GM19023 (cell line): ENCODE measurements around the gene SLC22A5.
"Not testable (repeated sequence)": the region's sequence is repeated elsewhere in the genome, so short reads cannot be mapped to it uniquely, and the experiment has no call there.

ENCODE experiments used
- ATAC-seq: cut with Tn5 transposase; IDR thresholded peaks from one replicate; pipeline ENCODE4 v1.9.1; 2021; ENCODE audit warnings: mild to moderate bottlenecking, moderate library complexity; ENCODE audit not compliant: unreplicated experiment

Gene SLC22A5

DNA sequence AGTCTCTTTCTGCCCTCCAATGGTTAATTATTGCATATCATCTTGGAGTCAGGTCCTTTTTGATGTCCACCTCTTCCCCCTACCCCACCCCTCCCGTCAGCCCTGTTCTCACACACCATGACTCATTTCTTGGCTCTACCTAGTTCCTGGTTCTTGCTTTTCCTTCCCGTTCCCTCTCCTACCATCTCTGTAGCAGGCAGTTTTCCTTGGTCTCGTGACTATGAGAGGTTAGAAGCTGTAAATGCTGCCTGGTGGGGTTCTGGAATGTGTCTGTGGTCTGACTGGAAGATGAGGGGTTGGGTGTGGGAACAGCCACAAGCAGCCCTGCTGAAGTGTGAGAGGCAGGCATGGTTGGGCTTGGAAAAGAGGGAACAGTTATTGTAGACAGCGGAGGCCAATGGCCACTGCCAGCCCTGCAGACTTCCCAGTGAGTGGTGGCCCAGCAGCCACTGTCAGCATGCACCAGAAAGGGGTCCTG, 18.2 kb downstream of the SLC22A5 start:
- no peak for ATAC-seq

DNA sequence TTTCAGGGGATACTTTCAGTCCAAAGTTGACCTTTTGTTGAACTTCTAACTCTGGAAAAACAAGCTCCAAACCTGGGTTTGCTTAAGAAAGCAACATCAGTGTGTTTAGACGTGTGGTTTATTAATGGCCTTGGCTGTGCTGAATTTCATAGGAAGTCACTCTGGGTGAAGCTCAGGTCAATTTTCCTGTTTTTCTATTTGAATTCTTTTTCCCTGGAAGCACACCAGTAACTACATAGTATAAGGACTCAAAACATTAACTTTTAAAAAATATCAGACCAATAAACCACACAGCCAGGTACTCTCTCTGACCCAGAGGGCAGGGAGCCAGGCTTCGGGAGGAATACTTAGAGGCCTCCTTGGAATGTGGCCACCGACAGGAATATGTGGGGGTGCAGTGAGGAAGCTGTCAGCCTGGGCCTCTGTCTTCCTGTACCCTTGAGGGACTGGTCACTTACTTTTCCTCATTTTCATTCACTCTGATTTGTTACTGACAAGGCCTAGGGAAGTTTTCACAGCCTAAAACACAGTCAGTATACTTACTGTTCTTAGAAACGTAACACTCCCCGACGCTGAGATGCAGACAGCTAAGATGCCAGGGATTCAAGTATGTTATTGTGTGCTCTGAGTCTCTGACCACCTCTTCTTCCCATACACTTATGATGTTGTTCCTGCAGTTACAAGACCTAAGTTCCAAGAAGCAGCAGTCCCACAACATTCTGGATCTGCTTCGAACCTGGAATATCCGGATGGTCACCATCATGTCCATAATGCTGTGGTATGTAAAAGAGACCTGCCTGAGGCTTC, 18.9 kb downstream of the SLC22A5 start:
- ATAC-seq: no peak

DNA sequence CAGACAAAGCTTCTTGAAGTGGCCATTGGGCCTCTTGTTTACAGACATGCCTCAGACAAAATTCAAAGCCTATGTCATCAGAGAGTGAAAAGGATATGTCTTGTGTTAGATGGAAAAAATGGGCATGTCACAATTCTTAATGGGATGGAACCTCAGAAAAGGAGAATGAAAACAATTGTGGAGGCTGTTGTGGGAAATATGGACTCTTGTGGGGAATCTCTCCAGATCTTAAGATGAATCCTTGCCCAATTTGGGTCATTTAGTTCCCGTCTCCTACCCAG, 19.5 kb downstream of the SLC22A5 start:
- no peak for ATAC-seq

DNA sequence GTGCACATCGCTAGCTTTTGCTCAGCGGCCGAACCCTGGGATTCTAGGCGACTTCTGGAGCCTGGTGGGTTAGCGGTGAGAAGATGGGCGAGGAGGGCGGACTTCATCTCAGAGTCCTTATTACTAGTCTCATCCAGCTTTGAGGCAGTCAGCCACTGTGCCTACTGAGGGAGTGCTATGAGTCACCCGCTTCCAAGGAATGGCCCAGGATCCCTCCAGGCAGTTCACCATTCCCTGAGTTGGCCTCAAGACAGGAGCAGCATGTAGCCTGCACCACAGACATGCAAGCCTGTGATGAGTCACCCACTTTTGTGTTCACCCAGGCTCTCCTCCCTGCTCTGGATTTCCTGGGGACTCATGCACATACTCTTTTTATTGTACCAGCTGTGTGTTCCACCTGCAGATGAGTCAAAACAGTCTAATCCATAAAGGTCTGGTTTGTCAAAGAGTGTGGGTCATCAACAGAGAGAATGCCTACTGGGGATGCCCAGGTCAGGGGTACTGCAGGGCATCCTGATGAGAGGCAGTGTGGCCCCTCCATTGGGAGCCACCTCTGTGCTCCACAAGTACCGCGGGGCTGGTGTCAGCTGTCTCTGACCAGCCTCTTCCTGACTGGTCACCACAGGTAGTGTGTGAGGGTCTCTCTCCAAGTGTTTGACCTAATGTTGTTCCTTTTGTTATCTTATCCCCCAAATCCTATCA, 20.2 kb downstream of the SLC22A5 start:
- no peak for ATAC-seq

DNA sequence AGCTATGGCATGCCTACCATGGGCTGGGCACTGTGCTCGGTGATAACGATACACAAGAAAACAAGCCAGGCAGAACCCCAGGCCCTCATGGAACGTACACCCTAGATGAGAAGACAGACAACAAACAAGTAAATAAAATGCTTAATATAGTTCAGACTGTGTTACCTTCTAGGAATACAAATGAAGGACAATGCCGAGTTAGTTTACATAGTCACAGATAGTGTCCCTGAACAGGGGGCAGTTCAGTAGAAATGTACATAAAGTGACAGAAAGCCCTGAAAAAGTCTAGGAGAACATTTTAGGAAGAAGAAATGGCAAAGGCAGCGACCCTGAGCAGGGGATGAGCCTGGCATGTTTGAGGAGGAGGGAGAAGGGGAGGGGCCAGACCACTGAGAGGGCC, 21.7 kb downstream of the SLC22A5 start:
- ATAC-seq: no peak

DNA sequence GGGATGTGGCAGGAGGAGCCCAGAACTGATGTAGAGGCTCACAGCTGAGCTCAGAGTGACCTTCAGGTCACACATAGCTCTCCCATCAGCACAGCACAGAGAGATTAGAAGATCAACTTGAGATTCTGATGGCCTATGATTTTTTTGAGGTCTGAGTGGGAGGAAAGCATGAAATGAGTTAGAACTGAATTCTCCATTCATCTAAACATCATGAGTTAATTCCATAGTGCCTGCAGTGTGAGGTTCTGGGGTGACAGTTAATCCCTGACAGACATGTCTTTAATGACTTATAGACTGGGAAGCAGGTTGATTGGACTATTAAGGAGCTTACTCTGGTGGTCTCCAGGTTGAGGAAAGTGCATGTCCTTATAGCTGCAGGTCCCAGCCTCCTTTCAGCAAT, 22.4 kb downstream of the SLC22A5 start:
- ATAC-seq: no peak

DNA sequence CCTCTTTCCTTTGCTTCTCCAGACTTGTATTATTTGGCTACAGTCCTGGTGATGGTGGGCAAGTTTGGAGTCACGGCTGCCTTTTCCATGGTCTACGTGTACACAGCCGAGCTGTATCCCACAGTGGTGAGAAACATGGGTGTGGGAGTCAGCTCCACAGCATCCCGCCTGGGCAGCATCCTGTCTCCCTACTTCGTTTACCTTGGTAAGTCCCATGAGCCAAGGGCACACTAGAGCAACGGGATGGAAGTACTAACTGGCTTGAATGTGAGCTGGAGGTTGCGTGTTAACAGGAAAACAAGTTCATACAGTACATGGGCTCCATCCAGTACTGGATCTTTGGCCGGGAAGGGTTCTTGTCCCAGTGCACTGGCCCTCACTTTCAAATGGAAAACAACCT, 22.9 kb downstream of the SLC22A5 start:
- no peak for ATAC-seq

DNA sequence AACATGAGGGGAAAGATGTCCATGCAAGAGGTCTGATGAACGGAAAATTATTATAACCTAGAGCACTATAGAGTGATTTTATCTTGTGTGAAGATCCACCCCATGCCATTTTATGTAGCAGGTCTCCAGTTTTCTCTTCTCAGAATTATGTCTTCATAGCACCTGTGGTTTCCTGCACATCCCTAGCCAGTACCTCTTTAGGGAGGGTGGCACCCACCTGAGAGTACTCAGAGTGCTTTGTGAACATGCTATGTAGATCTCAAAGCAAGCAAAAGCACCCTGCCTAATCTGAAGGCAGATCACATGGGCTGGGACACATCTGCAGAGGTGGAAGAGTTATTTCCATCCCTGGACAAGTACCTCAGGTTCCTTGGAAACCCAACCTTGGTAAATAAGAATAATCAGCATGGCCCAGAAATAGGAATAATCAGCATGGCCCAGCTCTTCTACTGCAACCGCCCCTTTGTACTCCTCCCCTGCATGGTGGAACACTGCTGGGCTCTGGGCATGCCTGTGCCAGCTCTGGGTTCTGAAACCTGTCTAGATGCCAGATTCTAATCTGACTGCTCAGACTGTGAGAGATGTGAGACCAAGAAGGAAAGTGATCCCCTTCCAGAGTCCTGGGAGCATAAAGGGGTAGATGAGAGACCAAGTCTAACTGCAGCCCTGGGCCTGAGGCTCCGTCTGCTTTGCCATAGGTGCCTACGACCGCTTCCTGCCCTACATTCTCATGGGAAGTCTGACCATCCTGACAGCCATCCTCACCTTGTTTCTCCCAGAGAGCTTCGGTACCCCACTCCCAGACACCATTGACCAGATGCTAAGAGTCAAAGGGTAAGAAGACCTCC, 23.7 kb downstream of the SLC22A5 start:
- ATAC-seq: no peak

DNA sequence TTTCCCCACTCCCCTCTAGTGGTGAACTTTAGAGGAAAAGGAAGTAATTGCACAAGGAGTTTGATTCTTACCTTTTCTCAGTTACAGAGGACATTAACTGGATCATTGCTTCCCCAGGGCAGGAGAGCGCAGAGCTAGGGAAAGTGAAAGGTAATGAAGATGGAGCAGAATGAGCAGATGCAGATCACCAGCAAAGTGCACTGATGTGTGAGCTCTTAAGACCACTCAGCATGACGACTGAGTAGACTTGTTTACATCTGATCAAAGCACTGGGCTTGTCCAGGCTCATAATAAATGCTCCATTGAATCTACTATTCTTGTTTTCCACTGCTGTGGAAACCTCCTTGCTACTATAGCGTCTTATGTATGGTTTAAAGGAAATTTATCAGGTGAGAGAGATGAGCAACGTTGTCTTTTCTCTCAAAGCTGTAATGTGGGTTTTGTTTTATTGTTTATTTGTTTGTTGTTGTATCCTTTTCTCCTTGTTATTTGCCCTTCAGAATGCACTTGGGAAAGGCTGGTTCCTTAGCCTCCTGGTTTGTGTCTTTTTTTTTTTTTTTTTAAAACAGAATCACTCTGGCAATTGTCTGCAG, 25.3 kb downstream of the SLC22A5 start:
- no peak for ATAC-seq

DNA sequence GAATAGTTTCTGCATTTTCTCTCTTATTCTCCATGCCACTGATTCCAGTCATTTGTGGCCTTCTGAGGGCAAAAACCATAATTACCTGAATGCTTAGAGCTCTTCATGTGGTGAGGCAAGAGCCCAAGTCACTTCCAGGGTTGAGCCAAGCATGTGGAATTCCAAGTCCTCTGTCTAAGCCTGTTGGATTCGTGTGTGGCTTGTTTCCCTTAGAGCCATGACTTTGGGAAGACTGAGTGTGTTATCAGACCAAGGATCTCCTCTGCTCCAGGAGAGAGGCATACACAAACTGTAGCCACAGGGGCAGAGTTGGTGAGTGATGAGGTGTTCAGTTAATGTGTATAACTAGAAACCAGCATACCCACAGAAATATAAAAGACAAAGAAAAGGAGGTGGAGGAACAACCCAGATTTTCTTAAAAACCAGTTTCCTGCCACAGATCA, 27.1 kb downstream of the SLC22A5 start:
- ATAC-seq: no peak

DNA sequence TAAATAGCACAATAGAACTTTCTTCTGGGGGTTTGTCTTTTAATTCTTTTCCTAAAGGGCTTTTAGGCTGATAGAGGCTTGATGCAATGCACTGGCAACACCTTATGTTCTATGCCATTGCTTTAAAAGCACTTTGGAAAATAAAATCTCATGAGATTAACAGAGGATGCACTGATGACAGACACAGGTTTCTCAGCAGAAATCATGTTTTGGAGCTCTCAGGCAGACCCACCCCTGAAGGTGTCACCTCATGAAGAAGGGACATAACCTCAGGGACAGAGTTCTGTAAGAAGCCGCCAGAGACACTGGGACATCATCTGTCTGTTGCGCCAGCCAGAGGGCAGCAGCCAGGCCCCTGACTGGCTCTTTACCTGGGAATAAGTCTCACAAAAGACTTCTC, 27.7 kb downstream of the SLC22A5 start:
- no peak for ATAC-seq

DNA sequence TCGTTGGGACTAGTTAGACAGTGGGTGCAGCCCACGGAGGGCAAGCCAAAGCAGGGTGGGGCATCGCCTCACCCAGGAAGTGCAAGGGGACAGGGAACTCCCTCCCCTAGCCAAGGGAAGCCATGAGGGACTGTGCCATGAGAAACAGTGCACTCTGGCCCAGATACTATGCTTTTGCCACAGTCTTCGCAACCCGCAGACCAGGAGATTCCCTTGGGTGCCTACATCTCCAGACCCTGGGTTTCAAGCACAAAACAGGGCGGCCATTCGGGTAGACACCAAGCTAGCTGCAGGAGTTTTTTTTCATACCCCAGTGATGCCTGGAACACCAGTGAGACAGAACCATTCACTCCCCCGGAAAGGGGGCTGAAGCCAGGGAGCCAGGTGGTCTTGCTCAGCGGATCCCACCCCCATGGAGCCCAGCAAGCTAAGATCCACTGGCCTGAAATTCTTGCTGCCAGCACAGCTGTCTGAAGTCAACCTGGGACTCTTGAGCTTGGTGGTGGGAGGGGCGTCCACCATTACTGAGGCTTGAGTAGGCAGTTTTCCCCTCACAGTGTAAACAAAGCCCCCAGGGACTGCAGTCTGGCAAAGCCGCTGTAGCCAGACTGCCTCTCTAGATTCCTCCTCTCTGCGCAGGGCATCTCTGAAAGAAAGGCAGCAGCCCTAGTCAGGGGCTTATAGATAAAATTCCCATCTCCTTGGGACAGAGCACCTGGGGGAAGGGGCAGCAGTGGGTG, 28.6 kb downstream of the SLC22A5 start:
- not testable (repeated sequence) for ATAC-seq

DNA sequence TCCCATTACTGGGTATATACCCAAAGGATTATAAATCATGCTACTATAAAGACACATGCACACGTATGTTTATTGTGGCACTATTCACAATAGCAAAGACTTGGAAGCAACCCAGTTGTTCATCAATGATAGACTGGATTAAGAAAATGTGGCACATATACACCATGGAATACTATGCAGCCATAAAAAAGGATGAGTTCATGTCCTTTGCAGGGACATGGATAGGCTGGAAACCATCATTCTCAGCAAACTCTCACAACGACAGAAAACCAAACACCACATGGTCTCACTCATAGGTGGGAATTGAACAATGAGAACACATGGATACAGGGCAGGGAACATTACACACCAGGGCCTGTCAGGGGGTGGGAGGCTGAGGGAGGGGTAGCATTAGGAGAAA, 34.5 kb downstream of the SLC22A5 start:
- not testable (repeated sequence) for ATAC-seq

DNA sequence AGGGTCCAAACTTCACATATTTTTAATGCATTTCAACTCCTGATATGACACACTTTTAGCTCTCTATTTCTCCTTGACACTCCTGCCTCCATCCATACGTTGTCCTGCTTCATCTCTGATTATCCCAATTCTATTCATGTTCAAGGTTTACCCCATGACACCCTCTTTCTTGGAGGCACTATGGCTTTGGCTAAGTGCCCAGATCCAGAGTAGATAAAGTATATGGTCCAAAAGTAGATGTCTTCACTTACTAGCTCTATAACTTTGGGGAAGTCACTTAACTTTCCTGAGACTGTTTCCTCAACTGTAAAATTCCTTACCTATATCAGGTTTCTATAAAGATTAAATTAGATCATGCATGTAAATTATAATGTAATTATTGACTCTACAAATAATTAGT, 36.1 kb downstream of the SLC22A5 start:
- ATAC-seq: no peak

DNA sequence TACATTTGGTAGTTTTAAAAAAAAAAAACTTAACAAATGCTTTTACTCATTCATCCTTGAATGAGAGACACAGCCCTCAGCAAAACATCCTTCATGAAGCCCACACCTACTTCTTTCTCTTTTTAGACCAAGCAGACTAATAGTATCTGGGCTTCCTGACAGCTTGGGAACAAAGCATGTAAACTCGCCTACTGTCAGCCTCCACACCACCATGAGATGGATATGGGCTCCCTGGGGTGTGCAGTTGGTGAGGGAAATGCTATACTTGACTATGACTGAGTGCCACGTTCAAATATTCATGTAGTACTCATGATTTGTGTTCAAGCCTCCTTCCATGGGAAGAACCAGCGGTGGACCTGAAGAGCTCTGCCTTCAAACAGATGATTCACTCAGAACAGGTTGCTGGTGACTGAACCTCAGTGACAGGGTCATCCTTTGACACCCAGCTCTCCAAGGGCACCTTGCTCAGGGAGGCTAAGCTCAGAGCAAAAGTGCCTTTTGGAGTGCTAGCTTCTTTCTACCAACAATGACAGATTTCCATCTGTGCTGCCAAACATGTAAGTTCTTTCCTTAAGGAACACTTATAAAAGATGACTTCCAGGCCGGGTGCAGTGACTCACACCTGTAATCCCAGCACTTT, 36.8 kb downstream of the SLC22A5 start:
- ATAC-seq: no peak

DNA sequence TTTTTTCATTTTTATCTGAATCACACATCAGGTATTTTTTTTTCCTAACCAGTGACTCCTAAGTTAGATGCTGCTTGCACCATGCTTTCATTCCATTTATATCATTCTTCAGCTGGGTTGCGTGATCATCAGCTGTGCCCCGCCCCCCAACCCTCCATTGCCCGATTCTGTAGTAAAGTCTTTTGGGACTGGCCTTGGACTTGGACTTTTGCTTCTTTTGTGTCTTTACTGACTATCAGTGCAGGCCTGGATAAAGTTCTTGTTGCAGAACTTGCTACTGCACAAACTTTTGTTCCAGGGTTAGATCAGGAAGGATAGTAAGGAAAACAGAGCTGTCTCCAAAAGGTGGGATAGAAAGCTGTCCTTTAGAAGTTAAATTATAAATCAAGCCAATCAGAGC, 38.5 kb downstream of the SLC22A5 start:
- no peak for ATAC-seq

DNA sequence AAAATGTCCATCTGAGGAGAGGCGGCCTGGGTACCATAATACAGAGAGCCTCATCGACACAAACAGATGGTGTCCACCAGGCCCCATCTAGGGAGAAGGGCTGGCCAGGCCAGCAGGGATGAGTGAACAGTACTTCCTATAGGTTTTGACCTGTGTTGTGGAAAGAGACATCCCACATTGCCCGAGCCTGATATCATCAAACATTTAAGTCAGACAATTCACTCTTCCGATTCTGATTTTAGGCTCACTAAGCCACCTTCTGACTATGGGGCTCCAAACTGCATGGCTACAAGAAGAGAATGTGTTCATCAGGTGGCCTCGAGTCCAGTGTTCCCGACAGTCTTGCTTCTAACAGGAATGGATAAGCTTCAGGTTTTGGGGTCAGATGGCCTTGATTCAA, 38.9 kb downstream of the SLC22A5 start:
- ATAC-seq: no peak

DNA sequence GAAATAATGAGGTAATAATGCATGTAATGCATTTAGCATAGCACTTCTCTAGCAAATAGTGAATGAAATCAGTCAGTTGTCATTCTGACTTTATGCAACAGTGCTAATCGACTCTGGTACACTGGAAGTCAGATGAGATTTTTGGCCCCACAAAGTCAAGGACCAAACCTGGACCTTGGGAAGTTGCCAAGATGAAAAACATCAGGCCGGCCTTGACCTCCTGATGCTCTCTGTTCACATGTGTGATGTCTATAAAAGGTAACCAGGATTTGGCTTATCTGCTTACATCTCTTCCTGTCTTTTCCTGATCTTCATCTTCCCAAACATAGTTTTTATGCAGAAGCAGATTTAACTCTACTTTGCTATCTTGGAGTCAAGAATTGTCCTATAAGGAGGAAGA, 39.5 kb downstream of the SLC22A5 start:
- ATAC-seq: no peak

DNA sequence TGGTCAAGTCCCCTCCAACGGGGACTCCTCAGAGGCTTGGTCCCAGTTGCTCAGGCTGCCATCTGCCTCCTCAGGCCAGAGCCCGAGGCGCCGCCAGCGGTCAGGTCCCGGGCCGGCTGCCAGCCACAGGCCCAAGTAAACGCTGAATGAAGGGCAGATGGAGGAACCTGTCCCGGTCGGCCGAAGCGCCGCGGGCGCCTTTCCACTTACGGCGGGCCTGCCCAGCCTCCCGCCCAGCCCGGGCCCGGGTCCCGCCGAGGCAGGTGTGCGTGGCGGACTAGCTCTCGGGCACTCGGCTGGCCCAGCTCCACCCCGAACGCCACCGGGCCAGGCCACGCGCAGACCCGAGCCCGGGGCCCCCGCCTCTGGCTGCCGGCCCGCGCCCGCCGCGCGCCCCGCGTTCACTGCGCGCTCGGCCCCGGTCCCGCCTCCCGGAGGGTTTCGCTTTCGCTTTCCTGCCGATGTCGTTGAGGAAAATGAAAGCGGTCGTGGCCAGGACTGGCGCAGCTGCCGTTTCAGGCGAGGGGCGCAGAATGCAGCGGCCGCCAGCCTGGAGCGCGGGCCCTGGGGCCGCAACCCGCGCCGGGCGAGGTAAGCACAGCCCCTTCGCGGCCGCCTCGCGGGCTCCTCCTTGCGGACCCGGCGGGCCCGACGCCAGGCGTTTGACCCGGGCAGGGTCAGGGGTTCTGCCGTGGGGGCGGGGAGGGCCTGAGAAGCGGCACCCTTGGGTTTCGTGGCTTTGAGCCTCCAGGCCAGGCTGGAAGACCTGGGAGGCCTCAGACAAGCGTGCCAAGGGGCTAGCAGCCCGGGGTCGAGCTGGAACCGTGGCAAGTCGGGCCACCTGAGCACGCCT, 41.2 kb downstream of the SLC22A5 start:
- peak; percentile 72 for ATAC-seq
